SJSA1 (cell line): ENCODE results near the gene NOL12. TPM values are rescaled to one million over a fixed set of nuclear protein-coding genes. Genes with fewer than 3 reads are reported as not detected.

Source experiments
- DNase-seq, 2 experiments: peaks; one replicate each; pipeline ENCODE4 v3.0.0-alpha.2; 2015 to 2020; ENCODE audit warnings: low spot score in 2 of 2, low read depth in 1 of 2
- H3K27ac ChIP-seq: fragments of 250-450 bp; sonication (Bioruptor Pico); 2 replicates; pipeline ENCODE4 v1.5.1; 2020; ENCODE audit warnings: mild to moderate bottlenecking, moderate library complexity
- H3K27me3 ChIP-seq: fragments of 250-450 bp; sonication (Bioruptor Pico); replicated peaks from 2 replicates; pipeline ENCODE4 v1.5.1; 2020; ENCODE audit warnings: mild to moderate bottlenecking, moderate library complexity
- H3K36me3 ChIP-seq: fragments of 250-450 bp; sonication (Bioruptor Pico); 2 replicates; pipeline ENCODE4 v1.5.1; 2020; ENCODE audit warnings: mild to moderate bottlenecking
- H3K4me1 ChIP-seq: fragments of 250-450 bp; sonication (Bioruptor Pico); replicated peaks from 2 replicates; pipeline ENCODE4 v1.6.1; 2021; ENCODE audit warnings: mild to moderate bottlenecking
- H3K4me3 ChIP-seq: fragments of 250-450 bp; sonication (Bioruptor Pico); 2 replicates; pipeline ENCODE4 v1.5.1; 2020; ENCODE audit warnings: mild to moderate bottlenecking
- H3K9me3 ChIP-seq: fragments of 250-450 bp; sonication (Bioruptor Pico); replicated peaks from 2 replicates; pipeline ENCODE4 v1.5.1; 2020; ENCODE audit warnings: mild to moderate bottlenecking
- total RNA-seq: library from RNA; depleted of rRNA; stranded (reverse); fragments of >200 nt; shearing (Covaris generic); gene quantifications from 2 replicates; pipeline ENCODE4 v1.2.3, GENCODE V29; 2014

NOL12 gene
- total RNA-seq, 1 experiment from 2014 or later: 38.0 TPM

GRCh38 chr22:37728620-37729019, 42.5 kb downstream of the NOL12 start:
- Histone ChIP-seq H3K36me3 (no peaks in the 10 kb centered on the region), H3K9me3 (no peaks in the 10 kb centered on the region), H3K27ac (no peak overlapping the region), H3K4me3 (no peak overlapping the region), H3K27me3 (no peaks in the 10 kb centered on the region), H3K4me1 (no peaks in the 10 kb centered on the region)
- DNase-seq: no peak

GRCh38 chr22:37731804-37732471, 45.8 kb downstream of the NOL12 start:
- no peaks in the 10 kb centered on the region for H3K4me1 ChIP-seq
- no peaks in the 10 kb centered on the region for H3K27me3 ChIP-seq
- no peaks in the 10 kb centered on the region for H3K9me3 ChIP-seq
- no peak for DNase-seq
- H3K27ac ChIP-seq: no peak overlapping the region
- H3K4me3 ChIP-seq: no peak overlapping the region
- no peaks in the 10 kb centered on the region for H3K36me3 ChIP-seq

- no peaks in the 10 kb centered on the region for H3K36me3 ChIP-seq
- no peaks in the 10 kb centered on the region for H3K4me1 ChIP-seq
These were observed 46.8 kb downstream of the NOL12 start for GRCh38 chr22:37732699-37733607.

GRCh38 chr22:37733625-37734401, 47.7 kb downstream of the NOL12 start:
- no peak for DNase-seq
- Histone ChIP-seq H3K4me3 (no peak overlapping the region), H3K36me3 (no peaks in the 10 kb centered on the region), H3K4me1 (no peaks in the 10 kb centered on the region), H3K27me3 (no peaks in the 10 kb centered on the region), H3K27ac (no peak overlapping the region), H3K9me3 (no peaks in the 10 kb centered on the region)

More at GRCh38 chr22:37732699-37733607, 46.8 kb downstream of the NOL12 start:
- Histone ChIP-seq H3K4me3 (no peak overlapping the region), H3K27me3 (no peaks in the 10 kb centered on the region), H3K27ac (no peak overlapping the region), H3K9me3 (no peaks in the 10 kb centered on the region)
- DNase-seq: no peak

- DNase-seq: no peak
- no peaks in the 10 kb centered on the region for H3K27me3 ChIP-seq
- no peak overlapping the region for H3K4me3 ChIP-seq
- H3K36me3 ChIP-seq: no peaks in the 10 kb centered on the region
- H3K9me3 ChIP-seq: no peaks in the 10 kb centered on the region
- H3K4me1 ChIP-seq: no peaks in the 10 kb centered on the region
- H3K27ac ChIP-seq: no peak overlapping the region
These were observed 48.2 kb downstream of the NOL12 start for GRCh38 chr22:37734402-37734700.

GRCh38 chr22:37734964-37735451, 48.9 kb downstream of the NOL12 start:
- H3K27me3 ChIP-seq: no peaks in the 10 kb centered on the region
- H3K36me3 ChIP-seq: no peaks in the 10 kb centered on the region
- no peaks in the 10 kb centered on the region for H3K4me1 ChIP-seq
- H3K4me3 ChIP-seq: no peak overlapping the region
- no peaks in the 10 kb centered on the region for H3K9me3 ChIP-seq
- no peak overlapping the region for H3K27ac ChIP-seq
- peak in 1 of 2 experiments; percentile 69 for DNase-seq

DNA sequence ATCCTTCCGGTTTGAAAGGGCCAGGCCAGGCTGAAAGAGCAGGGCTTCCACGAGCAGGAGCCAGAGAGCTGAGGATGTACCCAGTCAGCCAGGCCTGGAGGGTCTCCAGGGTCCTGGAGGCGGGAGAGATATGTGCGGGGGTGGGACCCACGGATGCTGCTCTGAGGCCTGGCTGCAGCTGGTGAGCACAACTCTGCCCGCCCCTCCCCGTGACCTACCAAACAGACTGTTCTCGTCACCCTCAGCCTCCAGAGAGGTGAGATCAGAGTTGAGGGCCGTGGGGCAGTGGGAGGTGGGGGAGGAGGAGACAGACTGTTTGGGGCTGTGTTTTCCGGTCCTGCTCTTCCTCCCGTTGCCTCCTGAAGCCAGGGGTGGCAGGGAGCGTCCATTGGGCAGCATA, 52.9 kb downstream of the NOL12 start:
- H3K9me3 ChIP-seq: no peaks in the 10 kb centered on the region
- no peaks in the 10 kb centered on the region for H3K27me3 ChIP-seq
- peaks cover 30% of the 10 kb centered on the region for H3K4me1 ChIP-seq
- H3K36me3 ChIP-seq: no peaks in the 10 kb centered on the region; the same call in 1 of the 2 replicates
- H3K4me3 ChIP-seq: no peak overlapping the region
- no peak overlapping the region for H3K27ac ChIP-seq
- no peak for DNase-seq

DNA sequence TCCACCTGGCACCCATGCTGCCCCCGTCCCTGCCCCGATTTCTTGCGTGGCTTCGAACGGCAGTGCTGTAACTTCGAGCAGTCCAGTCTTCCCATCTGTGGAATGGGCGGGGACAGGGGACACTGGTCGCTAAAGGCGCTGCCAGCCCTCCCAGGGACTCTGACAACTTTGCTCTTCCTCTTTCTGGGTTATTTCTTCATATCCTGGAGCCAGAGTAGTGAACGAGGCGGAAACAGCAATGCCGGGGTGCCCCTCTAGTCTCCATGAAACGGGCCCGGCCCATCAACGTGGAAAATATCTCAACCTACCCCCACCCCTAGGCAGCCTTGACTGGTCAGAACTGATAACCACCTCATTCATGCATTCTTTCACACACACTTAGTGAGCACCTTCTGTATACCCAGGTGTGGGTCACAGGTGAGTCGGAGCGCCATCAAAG, 53.5 kb downstream of the NOL12 start:
- Histone ChIP-seq H3K4me1 (peaks cover 30% of the 10 kb centered on the region), H3K9me3 (no peaks in the 10 kb centered on the region), H3K27ac (no peak overlapping the region), H3K4me3 (no peak overlapping the region), H3K36me3 (peaks cover 3% of the 10 kb centered on the region; the same call in 1 of the 2 replicates), H3K27me3 (no peaks in the 10 kb centered on the region)
- DNase-seq: no peak

GRCh38 chr22:37740455-37741311, 54.5 kb downstream of the NOL12 start:
- H3K27ac ChIP-seq: no peak overlapping the region
- H3K27me3 ChIP-seq: no peaks in the 10 kb centered on the region
- no peaks in the 10 kb centered on the region for H3K9me3 ChIP-seq
- H3K36me3 ChIP-seq: peaks cover 3% of the 10 kb centered on the region; the same call in 1 of the 2 replicates
- H3K4me1 ChIP-seq: peaks cover 37% of the 10 kb centered on the region
- DNase-seq: no peak
- no peak overlapping the region for H3K4me3 ChIP-seq

DNA sequence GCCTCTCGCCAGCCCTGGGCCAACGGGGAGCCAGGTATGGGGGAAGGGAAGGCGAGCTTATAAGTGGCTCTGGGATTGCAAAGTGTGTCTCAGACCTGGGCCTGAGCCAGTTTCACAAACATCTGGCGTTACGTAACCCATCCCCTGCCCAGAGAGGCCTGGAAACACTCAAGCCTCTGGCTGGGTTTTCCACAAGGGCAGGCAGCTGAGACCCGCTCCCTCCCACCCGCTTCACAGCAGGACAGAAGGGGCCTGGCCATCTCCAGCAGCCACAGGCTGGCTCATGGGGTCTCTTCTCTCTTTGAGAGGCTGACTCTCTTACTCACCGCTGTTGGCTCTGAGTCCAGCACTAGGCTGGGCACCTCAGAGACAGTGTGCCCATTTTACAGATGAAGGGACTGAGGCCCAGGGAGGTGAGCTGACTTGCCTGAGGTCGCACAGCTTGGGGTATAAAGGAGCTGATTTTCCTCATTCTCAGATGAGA, 55.2 kb downstream of the NOL12 start:
- Histone ChIP-seq H3K4me1 (peaks cover 39% of the 10 kb centered on the region), H3K9me3 (no peaks in the 10 kb centered on the region), H3K36me3 (peaks cover 6% of the 10 kb centered on the region), H3K4me3 (no peak overlapping the region), H3K27me3 (no peaks in the 10 kb centered on the region), H3K27ac (no peak overlapping the region)
- DNase-seq: peak; percentile 42 to 69

DNA sequence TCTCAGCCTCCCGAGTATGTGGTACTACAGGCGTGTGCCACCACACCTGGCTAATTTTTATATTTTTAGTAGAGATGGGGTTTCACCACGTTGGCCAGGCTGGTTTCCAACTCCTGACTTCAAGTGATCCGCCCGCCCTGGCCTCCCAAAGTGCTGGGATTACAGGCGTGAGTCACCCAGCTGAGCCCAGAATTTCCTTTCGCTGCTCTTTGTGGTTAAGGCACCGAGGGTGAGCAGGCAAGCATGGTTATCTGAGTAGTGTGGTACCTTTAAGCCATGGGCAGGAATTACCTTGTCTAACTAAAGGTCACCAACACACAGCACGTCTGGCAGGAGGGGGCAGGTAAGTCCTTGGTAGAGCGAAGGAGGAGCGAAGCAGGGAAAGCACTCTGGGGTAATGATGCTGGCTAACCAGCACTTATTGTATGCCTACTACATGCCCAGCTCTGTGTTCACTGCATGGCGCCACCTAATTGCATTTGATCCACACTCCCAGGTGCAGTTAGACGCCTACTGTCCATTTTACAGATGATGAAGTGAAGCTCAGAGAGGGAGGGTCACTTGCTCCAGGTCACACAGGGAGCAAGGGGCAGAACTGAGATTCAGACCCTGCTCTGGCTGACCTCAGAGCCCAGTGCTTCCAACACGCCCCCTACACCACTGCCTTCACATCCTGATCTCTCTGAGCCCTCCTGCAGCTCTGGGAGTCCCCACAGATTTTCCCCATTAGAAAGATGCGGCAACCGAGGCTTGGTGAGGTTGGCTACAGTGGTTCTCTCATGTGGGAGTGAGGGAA, 56.4 kb downstream of the NOL12 start:
- peak; percentile 67 to 86 for DNase-seq

More for the DNA sequence above, 56.4 kb downstream of the NOL12 start:
- peaks cover 49% of the 10 kb centered on the region for H3K4me1 ChIP-seq
- H3K36me3 ChIP-seq: peaks cover 15% of the 10 kb centered on the region
- no peak overlapping the region for H3K4me3 ChIP-seq
- H3K27me3 ChIP-seq: no peaks in the 10 kb centered on the region
- peak overlapping the region; percentile 35; the same call in 1 of the 2 replicates for H3K27ac ChIP-seq
- H3K9me3 ChIP-seq: no peaks in the 10 kb centered on the region
